ENCODE results near the gene DLEC1. TPM values are rescaled to one million over a fixed set of nuclear protein-coding genes. Genes with fewer than 3 reads are reported as not detected.

Gene DLEC1
- total and polyA plus RNA-seq, 2 of the 4 experiments (the other 2 are of a cell fraction) = 0.03 TPM; not detected in 1

- Histone ChIP-seq H2AFZ (replicated peaks; ENCODE audit: low read length, poor library complexity) (no peak overlapping the region), H3K56ac (ENCODE audit: extremely low read depth, insufficient read depth, low read length) (no peak overlapping the region), H3K23ac (ENCODE audit: low read depth, low read length) (no peak overlapping the region), H2BK20ac (ENCODE audit: low read depth, low read length) (no peak overlapping the region), H3K4me3 (ENCODE audit: insufficient read depth, low read depth, low read length) (no peak overlapping the region), H3K27ac (ENCODE audit: insufficient read depth, low read length) (no peak overlapping the region), H2BK120ac (ENCODE audit: low read depth, low read length) (no peak overlapping the region), H4K91ac (ENCODE audit: insufficient read depth, low read depth, low read length) (no peak overlapping the region), H4K20me1 (ENCODE audit: insufficient read depth, low read length) (no peaks in the 10 kb centered on the region; the same call in 1 of the 2 replicates), H3K79me1 (ENCODE audit: low read depth in 1 of 2, low read length in 2 of 2) (no peaks in the 10 kb centered on the region), H2AK5ac (ENCODE audit: low read depth, low read length) (no peak overlapping the region), H3K27me3 (ENCODE audit: control insufficient read depth, insufficient read depth, low read length) (peaks cover 67% of the 10 kb centered on the region), H3K4me2 (ENCODE audit: low read depth, low read length) (no peak overlapping the region), H3K4ac (ENCODE audit: low read depth, low read length) (no peak overlapping the region), H4K5ac (ENCODE audit: low read depth, low read length) (no peak overlapping the region), H3K18ac (ENCODE audit: low read depth, low read length) (no peak overlapping the region), H3K9me1 (ENCODE audit: insufficient read depth, low read length) (no peaks in the 10 kb centered on the region), H4K8ac (ENCODE audit: low read depth in 2 of 2, low read length in 2 of 2) (no peak overlapping the region), H2BK15ac (ENCODE audit: low read depth, low read length) (no peak overlapping the region), H2AK9ac (replicated peaks; ENCODE audit: low read depth, low read length, poor library complexity) (no peak overlapping the region), H3K4me1 (ENCODE audit: control insufficient read depth, insufficient read depth, low read length) (no peaks in the 10 kb centered on the region), H3K9me3 (ENCODE audit: control insufficient read depth, insufficient read depth, low read length) (no peaks in the 10 kb centered on the region), H3K36me3 (ENCODE audit: control insufficient read depth, insufficient read depth, low read length) (no peaks in the 10 kb centered on the region), H2BK5ac (ENCODE audit: low read depth, low read length, poor library complexity, severe bottlenecking) (no peak overlapping the region), H3K9ac (ENCODE audit: low read depth, low read length) (no peak overlapping the region), H3K14ac (replicated peaks; ENCODE audit: low read depth, low read length) (no peak overlapping the region)
- WGBS, 2 experiments (ENCODE audit: extremely low coverage in 2 of 2, insufficient read length in 1 of 2) = 83% methylated on average over 4 of the region's 19 CpGs; no CpG with 5 or more reads in 1 of the 2 experiments
- POLR2A ChIA-PET (ENCODE audit: unreplicated experiment) = no interaction called here
- no peak for DNase-seq
- CTCF ChIA-PET = no interaction called here
- dilution Hi-C loops (cut with HindIII; ENCODE audit: low sequenced_read_pairs, unreplicated experiment) = no loop called here
- no peak for TF ChIP-seq RFX5 (IDR thresholded peaks at IDR 0.05; ENCODE audit: low read depth, low read length)
- TF ChIP-seq, protein P1, sequence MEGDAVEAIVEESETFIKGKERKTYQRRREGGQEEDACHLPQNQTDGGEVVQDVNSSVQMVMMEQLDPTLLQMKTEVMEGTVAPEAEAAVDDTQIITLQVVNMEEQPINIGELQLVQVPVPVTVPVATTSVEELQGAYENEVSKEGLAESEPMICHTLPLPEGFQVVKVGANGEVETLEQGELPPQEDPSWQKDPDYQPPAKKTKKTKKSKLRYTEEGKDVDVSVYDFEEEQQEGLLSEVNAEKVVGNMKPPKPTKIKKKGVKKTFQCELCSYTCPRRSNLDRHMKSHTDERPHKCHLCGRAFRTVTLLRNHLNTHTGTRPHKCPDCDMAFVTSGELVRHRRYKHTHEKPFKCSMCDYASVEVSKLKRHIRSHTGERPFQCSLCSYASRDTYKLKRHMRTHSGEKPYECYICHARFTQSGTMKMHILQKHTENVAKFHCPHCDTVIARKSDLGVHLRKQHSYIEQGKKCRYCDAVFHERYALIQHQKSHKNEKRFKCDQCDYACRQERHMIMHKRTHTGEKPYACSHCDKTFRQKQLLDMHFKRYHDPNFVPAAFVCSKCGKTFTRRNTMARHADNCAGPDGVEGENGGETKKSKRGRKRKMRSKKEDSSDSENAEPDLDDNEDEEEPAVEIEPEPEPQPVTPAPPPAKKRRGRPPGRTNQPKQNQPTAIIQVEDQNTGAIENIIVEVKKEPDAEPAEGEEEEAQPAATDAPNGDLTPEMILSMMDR (conservative IDR thresholded peaks at IDR 0.05; ENCODE audit: low read depth, low read length) = no peak
- intact Hi-C loops (cut with micrococcal nuclease) = no loop called here
- ATAC-seq (ENCODE audit: low read depth) = no peak
- in situ Hi-C loops (cut with MboI; ENCODE audit: low sequenced_read_pairs) = no loop called here
- no TSS peak for BruUV-seq (replicated peaks)
Measured at GRCh38 chr3:38097446-38098375, 58.7 kb downstream of the DLEC1 start.
